ENCODE measurements around the gene LOXHD1. TPM values are rescaled to one million over a fixed set of nuclear protein-coding genes. Genes with fewer than 3 reads are reported as not detected.

Gene LOXHD1
- total and polyA plus RNA-seq, 10 of the 15 experiments (the other 5 are each of a cell fraction or from before 2014, with no cell fraction given): not detected

DNA sequence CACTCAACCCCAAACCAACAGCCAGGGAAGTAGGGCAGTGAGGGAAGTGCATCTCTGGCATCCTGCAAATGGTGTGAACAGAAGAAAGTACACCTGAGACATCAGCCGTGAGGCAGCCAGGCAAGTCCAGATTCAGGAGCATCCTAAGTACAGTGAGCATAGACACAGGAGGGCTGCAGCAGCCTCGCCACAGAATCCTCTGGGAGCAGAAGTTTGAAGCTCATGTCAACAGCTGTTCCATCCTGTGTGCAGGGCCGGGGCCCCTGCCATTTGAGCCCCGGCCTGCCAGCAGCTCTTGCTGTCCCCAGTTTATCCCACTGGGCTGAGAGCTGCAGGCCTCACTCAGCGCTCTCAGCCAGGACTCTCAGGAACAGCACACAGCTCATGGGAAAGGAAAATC is 14.5 kb downstream of the LOXHD1 start:
- ChIA-PET SMC1A (ENCODE audit: uncharacterized antibody, unreplicated experiment) (no interaction called here), RAD21 (ENCODE audit: unreplicated experiment) (no interaction called here), CTCF (no interaction called here), POLR2A (no interaction called here)
- Histone ChIP-seq H3K4me2 (ENCODE audit: control insufficient read depth, insufficient read depth) (no peak overlapping the region), H3K4me1 (ENCODE audit: control insufficient read depth, insufficient read depth, low read length) (no peaks in the 10 kb centered on the region), H2AFZ (ENCODE audit: control insufficient read depth, low read depth, low read length) (no peak overlapping the region), H3K36me3 (ENCODE audit: control insufficient read depth in 2 of 2, insufficient read depth in 2 of 2, low read length in 1 of 2) (no peaks in the 10 kb centered on the region), H3K9ac (ENCODE audit: control insufficient read depth, insufficient read depth, low read length) (no peak overlapping the region), H3K27ac (ENCODE audit: control insufficient read depth, insufficient read depth) (no peak overlapping the region), H3K4me3 (no peak overlapping the region), H3K79me2 (ENCODE audit: control insufficient read depth, insufficient read depth, low read length) (no peaks in the 10 kb centered on the region), H4K20me1 (ENCODE audit: control insufficient read depth, insufficient read depth) (no peaks in the 10 kb centered on the region), H3K27me3 (replicated peaks in 1 of 2; ENCODE audit: control insufficient read depth in 2 of 2, insufficient read depth in 2 of 2, low read length in 1 of 2) (no peaks in the 10 kb centered on the region; a peak in 2 of 4 replicates), H3K9me3 (replicated peaks; ENCODE audit: control insufficient read depth, insufficient read depth, low read length) (no peaks in the 10 kb centered on the region)
- intact Hi-C loops (cut with micrococcal nuclease; ENCODE audit: unreplicated experiment) (no loop called here), in situ Hi-C loops (cut with MboI) (no loop called here)
- FAIRE-seq (no peak), ATAC-seq (no peak), DNase-seq (ENCODE audit: low read depth, low spot score) (no peak)
- 8% methylated on average over 5 of the region's 5 CpGs for WGBS (ENCODE audit: insufficient coverage, insufficient replicate concordance, low lambda C conversion rate, missing lambda C conversion rate)
- TF ChIP-seq, protein P1, sequence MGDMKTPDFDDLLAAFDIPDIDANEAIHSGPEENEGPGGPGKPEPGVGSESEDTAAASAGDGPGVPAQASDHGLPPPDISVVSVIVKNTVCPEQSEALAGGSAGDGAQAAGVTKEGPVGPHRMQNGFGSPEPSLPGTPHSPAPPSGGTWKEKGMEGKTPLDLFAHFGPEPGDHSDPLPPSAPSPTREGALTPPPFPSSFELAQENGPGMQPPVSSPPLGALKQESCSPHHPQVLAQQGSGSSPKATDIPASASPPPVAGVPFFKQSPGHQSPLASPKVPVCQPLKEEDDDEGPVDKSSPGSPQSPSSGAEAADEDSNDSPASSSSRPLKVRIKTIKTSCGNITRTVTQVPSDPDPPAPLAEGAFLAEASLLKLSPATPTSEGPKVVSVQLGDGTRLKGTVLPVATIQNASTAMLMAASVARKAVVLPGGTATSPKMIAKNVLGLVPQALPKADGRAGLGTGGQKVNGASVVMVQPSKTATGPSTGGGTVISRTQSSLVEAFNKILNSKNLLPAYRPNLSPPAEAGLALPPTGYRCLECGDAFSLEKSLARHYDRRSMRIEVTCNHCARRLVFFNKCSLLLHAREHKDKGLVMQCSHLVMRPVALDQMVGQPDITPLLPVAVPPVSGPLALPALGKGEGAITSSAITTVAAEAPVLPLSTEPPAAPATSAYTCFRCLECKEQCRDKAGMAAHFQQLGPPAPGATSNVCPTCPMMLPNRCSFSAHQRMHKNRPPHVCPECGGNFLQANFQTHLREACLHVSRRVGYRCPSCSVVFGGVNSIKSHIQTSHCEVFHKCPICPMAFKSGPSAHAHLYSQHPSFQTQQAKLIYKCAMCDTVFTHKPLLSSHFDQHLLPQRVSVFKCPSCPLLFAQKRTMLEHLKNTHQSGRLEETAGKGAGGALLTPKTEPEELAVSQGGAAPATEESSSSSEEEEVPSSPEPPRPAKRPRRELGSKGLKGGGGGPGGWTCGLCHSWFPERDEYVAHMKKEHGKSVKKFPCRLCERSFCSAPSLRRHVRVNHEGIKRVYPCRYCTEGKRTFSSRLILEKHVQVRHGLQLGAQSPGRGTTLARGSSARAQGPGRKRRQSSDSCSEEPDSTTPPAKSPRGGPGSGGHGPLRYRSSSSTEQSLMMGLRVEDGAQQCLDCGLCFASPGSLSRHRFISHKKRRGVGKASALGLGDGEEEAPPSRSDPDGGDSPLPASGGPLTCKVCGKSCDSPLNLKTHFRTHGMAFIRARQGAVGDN (IDR thresholded peaks at IDR 0.05): no peak
- TF ChIP-seq NBN (IDR thresholded peaks at IDR 0.05) (no peak), MEF2A (IDR thresholded peaks at IDR 0.05; ENCODE audit: insufficient read depth, low read depth, low read length) (no peak), BMI1 (IDR thresholded peaks at IDR 0.05; ENCODE audit: borderline replicate concordance) (no peak), ZSCAN29 (IDR thresholded peaks at IDR 0.05) (no peak), TAF1 (IDR thresholded peaks at IDR 0.05; ENCODE audit: borderline replicate concordance, low read depth, low read length) (no peak), RAD51 (IDR thresholded peaks at IDR 0.05) (no peak)
- TF ChIP-seq, protein P2, sequence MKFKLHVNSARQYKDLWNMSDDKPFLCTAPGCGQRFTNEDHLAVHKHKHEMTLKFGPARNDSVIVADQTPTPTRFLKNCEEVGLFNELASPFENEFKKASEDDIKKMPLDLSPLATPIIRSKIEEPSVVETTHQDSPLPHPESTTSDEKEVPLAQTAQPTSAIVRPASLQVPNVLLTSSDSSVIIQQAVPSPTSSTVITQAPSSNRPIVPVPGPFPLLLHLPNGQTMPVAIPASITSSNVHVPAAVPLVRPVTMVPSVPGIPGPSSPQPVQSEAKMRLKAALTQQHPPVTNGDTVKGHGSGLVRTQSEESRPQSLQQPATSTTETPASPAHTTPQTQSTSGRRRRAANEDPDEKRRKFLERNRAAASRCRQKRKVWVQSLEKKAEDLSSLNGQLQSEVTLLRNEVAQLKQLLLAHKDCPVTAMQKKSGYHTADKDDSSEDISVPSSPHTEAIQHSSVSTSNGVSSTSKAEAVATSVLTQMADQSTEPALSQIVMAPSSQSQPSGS (IDR thresholded peaks at IDR 0.05; ENCODE audit: low read length): no peak
- TF ChIP-seq, protein P3, sequence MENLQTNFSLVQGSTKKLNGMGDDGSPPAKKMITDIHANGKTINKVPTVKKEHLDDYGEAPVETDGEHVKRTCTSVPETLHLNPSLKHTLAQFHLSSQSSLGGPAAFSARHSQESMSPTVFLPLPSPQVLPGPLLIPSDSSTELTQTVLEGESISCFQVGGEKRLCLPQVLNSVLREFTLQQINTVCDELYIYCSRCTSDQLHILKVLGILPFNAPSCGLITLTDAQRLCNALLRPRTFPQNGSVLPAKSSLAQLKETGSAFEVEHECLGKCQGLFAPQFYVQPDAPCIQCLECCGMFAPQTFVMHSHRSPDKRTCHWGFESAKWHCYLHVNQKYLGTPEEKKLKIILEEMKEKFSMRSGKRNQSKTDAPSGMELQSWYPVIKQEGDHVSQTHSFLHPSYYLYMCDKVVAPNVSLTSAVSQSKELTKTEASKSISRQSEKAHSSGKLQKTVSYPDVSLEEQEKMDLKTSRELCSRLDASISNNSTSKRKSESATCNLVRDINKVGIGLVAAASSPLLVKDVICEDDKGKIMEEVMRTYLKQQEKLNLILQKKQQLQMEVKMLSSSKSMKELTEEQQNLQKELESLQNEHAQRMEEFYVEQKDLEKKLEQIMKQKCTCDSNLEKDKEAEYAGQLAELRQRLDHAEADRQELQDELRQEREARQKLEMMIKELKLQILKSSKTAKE (IDR thresholded peaks at IDR 0.05; ENCODE audit: low read depth, poor library complexity, severe bottlenecking): no peak
- TF ChIP-seq, protein P4, sequence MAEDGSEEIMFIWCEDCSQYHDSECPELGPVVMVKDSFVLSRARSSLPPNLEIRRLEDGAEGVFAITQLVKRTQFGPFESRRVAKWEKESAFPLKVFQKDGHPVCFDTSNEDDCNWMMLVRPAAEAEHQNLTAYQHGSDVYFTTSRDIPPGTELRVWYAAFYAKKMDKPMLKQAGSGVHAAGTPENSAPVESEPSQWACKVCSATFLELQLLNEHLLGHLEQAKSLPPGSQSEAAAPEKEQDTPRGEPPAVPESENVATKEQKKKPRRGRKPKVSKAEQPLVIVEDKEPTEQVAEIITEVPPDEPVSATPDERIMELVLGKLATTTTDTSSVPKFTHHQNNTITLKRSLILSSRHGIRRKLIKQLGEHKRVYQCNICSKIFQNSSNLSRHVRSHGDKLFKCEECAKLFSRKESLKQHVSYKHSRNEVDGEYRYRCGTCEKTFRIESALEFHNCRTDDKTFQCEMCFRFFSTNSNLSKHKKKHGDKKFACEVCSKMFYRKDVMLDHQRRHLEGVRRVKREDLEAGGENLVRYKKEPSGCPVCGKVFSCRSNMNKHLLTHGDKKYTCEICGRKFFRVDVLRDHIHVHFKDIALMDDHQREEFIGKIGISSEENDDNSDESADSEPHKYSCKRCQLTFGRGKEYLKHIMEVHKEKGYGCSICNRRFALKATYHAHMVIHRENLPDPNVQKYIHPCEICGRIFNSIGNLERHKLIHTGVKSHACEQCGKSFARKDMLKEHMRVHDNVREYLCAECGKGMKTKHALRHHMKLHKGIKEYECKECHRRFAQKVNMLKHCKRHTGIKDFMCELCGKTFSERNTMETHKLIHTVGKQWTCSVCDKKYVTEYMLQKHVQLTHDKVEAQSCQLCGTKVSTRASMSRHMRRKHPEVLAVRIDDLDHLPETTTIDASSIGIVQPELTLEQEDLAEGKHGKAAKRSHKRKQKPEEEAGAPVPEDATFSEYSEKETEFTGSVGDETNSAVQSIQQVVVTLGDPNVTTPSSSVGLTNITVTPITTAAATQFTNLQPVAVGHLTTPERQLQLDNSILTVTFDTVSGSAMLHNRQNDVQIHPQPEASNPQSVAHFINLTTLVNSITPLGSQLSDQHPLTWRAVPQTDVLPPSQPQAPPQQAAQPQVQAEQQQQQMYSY (CRISPR knock-in tag; IDR thresholded peaks at IDR 0.05): no peak
- no TSS peak for BruUV-seq (replicated peaks)

Data from GM12878 (cell line).